Epithelial cell of esophagus (primary cell): ENCODE measurements around the gene BTBD7.
"Not testable (repeated sequence)": the region's sequence is repeated elsewhere in the genome, so short reads cannot be mapped to it uniquely, and the experiment has no call there.

Source experiments
- DNase-seq: peaks from one replicate; pipeline ENCODE4 v3.0.0; 2010; ENCODE audit warnings: low read depth
- H3K4me3 ChIP-seq: 2 replicates; pipeline ENCODE4 v1.5.1; 2011; ENCODE audit warnings: mild to moderate bottlenecking, low read length, control low read depth
- CTCF ChIP-seq: IDR thresholded peaks from 2 replicates; pipeline ENCODE4 v1.5.1; 2011; ENCODE audit warnings: low read depth, mild to moderate bottlenecking, low read length, control low read depth, inconsistent platforms; ENCODE audit not compliant: insufficient read depth; ENCODE audit errors: missing control alignments

The BTBD7 gene

DNA sequence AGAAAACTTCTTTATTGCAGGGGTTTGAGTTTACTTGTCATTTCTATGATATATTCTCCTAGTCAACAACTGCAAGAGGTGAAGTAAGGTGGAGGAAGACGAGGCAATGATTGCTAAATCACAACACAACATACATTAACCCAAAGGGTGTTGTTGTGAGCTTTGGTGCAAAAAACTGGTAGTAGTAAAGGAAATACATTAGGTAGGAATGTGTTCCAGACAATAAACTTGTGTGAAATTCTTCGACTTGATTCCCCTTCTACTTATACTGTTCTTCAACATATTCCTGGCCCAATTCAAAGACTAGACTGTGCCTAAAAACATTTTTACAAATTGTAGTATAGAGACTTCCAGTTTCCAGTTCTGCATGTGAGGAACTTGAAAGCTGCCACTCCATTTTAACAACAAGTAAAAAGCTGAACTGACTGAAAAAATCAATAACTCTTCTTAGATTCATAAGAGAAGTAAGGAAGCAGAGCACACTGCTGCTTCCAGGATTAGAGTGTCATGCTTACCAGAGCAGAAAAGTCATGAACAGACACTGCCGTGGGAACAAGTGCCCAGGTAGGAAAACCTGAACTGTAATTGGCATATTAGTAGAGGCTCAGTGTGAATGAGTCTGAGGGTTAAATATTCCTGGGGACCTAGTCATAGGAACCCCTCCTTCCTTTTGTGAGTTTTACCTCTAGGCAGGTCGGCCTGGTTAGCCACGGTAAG is 36.3 kb upstream of the BTBD7 start:
- no peak overlapping the region for H3K4me3 ChIP-seq
- peak; percentile 7 for DNase-seq
- TF ChIP-seq CTCF: no peak

DNA sequence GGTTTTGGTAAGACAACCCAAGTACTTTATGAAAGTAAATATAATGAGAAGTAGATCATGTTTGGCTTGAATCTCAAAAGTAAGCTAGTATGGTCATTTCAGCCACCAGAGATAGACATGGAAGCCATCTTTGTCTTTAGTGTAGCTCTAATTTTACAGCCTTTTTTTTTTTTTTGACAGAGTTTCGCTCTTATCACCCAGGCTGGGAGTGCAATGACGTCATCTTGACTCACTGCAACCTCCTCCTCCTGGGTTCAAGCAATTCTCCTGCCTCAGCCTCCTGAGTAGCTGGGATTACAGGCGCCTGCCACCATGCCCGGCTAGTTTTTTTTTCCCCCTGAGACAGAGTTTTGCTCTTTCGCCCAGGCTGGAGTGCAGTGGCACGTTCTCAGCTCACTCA is 22.0 kb upstream of the BTBD7 start:
- not testable (repeated sequence) for DNase-seq, H3K4me3 ChIP-seq

- no peak overlapping the region for H3K4me3 ChIP-seq
- DNase-seq: no peak
- no peak for TF ChIP-seq CTCF
Measured at GRCh38 chr14:93348292-93348691, 15.5 kb upstream of the BTBD7 start.

GRCh38 chr14:93347850-93348249 is 15.0 kb upstream of the BTBD7 start:
- no peak overlapping the region for H3K4me3 ChIP-seq
- no peak for DNase-seq
- no peak for TF ChIP-seq CTCF

GRCh38 chr14:93346926-93347721 is 14.3 kb upstream of the BTBD7 start, which contains the start of gene COX8C:
Gene COX8C (plus strand): TSS chr14:93347182. CDS start chr14:93347269, 87 bp downstream.
- no peak for TF ChIP-seq CTCF
- no peak within 1 kb of the TSS for H3K4me3 ChIP-seq
- DNase-seq: no peak

- H3K4me3 ChIP-seq: no peak overlapping the region
- DNase-seq: no peak
- TF ChIP-seq CTCF: no peak
Measured at GRCh38 chr14:93343797-93344196, 11.0 kb upstream of the BTBD7 start.

DNA sequence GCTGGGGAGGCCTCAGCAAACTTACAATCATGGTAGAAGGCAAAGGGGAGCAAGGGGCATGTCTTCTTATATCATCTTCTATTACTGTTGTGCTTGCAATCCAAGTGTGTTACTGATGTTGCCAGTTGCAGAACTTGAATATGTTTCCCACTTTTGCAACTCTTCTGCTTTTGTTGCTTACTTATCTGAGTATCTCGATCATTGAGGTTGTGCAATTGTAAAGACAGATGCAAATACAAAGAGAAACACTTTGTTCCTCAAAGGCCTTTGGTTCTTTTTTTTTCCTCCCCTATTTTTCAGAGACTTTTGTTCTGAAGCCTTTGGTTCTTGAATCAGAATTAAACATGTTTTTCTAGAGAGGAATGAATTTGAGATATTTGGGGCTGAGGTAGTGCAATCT is 10.4 kb upstream of the BTBD7 start:
- no peak for DNase-seq
- TF ChIP-seq CTCF: no peak
- H3K4me3 ChIP-seq: no peak overlapping the region
